Gastrocnemius medialis (tissue), 4 donors: ENCODE data around the gene PDE9A. TPM values are rescaled to one million over a fixed set of nuclear protein-coding genes. Genes with fewer than 3 reads are reported as not detected.
A peak's percentile ranks its signal among the peaks of the same experiment; 100 is the strongest.

Experiments used
- ATAC-seq, 2 donors: fragments of 150-250 bp; one replicate each; pipeline ENCODE4 v1.9.1; 2016
- DNase-seq, 2 donors: peaks; one replicate each; pipeline ENCODE4 v3.0.0-alpha.2; 2019
- H3K27ac ChIP-seq, 4 donors: fragments of 200-600 bp; sonication (generic); 1 replicate in 1 of 4; 2 replicates in 3 of 4; pipeline ENCODE4 v1.5.1; 2016 to 2018; ENCODE audit warnings: mild to moderate bottlenecking in 2 of 4, moderate library complexity in 1 of 4
- H3K27me3 ChIP-seq, 3 donors: fragments of 200-600 bp; sonication (generic) in 2 of 3; 1 replicate in 1 of 3; 2 replicates in 2 of 3; pipeline versions ENCODE4 v1.5.1 to v1.6.0; 2016 to 2019; ENCODE audit warnings: mild to moderate bottlenecking in 1 of 3, moderate library complexity in 1 of 3
- H3K36me3 ChIP-seq, 2 donors: fragments of 200-600 bp; sonication (generic) in 1 of 2; one replicate each; pipeline ENCODE4 v1.5.1; 2017 to 2018
- H3K4me1 ChIP-seq, 2 donors: fragments of 200-600 bp; sonication (generic) in 1 of 2; one replicate each; pipeline ENCODE4 v1.5.1; 2016 to 2017; ENCODE audit warnings: mild to moderate bottlenecking in 2 of 2
- H3K4me3 ChIP-seq, 4 donors: fragments of 200-600 bp; sonication (generic) in 3 of 4; 1 replicate in 1 of 4; 2 replicates in 3 of 4; pipeline ENCODE4 v1.5.1; 2016 to 2019; ENCODE audit warnings: mild to moderate bottlenecking in 2 of 4
- H3K9me3 ChIP-seq, 3 donors: fragments of 200-600 bp; sonication (generic) in 2 of 3; 1 replicate in 1 of 3; 2 replicates in 2 of 3; pipeline ENCODE4 v1.5.1; 2016 to 2019
- CTCF ChIP-seq, 5 experiments: fragments of 450-650 bp in 3 of 5; fragments of 200-600 bp in 2 of 5; sonication (generic) in 2 of 5; IDR thresholded peaks in 4 of 5; conservative IDR thresholded peaks in 1 of 5; 1 replicate in 4 of 5; 2 replicates in 1 of 5; pipeline ENCODE4 v1.5.1; 2016 to 2019; ENCODE audit warnings: antibody characterized with exemption in 5 of 5, mild to moderate bottlenecking in 3 of 5, moderate library complexity in 3 of 5
- POLR2A ChIP-seq, 2 donors: fragments of 450-650 bp; IDR thresholded peaks; one replicate each; pipeline ENCODE4 v1.6.1; 2017; ENCODE audit warnings: antibody characterized with exemption in 2 of 2, mild to moderate bottlenecking in 2 of 2, moderate library complexity in 2 of 2
- in situ Hi-C, 4 donors: fragments of 200-750 bp; cut with MboI; loops; one replicate each; pipeline versions ENCODE4 v1.15.0 to v1.8.0; 2017; ENCODE audit warnings: low sequenced_read_pairs in 4 of 4
- intact Hi-C: fragments of 100-400 bp; cut with DNase I; formaldehyde crosslinking; loops from one replicate; pipeline ENCODE4 v1.15.1; 2023; ENCODE audit warnings: low total_unique reads
- total RNA-seq, 4 donors: library from RNA; depleted of rRNA; stranded (reverse); fragments of >200 nt; gene quantifications; one replicate each; pipeline versions ENCODE4 v1.1.0 to v1.2.3, GENCODE V29; 2016

PDE9A gene
- total RNA-seq, 4 donors from 2014 or later = 1.4 to 4.5 (median 1.8) TPM

GRCh38 chr21:42654179-42654912, 925 bp downstream of the PDE9A start:
- H3K4me1 ChIP-seq = peaks cover 6 to 11% of the 10 kb centered on the region in 2 donors
- intact Hi-C loops = no loop called here

GRCh38 chr21:42654913-42655795, 1.7 kb downstream of the PDE9A start:
- in situ Hi-C loops = no loop called here
- peaks cover 27 to 41% (median 32%) of the 10 kb centered on the region in 3 donors for H3K27me3 ChIP-seq
- H3K4me1 ChIP-seq = peaks cover 6 to 11% of the 10 kb centered on the region in 2 donors
- TF ChIP-seq POLR2A (IDR thresholded peaks at IDR 0.05) (no peak), CTCF (IDR thresholded peaks at IDR 0.05 in 4 of 5, conservative IDR thresholded peaks at IDR 0.05 in 1 of 5) (no peak)
- intact Hi-C loops = no loop called here
- no peaks in the 10 kb centered on the region for H3K9me3 ChIP-seq
- H3K27ac ChIP-seq = no peak overlapping the region
- no peaks in the 10 kb centered on the region for H3K36me3 ChIP-seq
- peak overlapping the region in 3 of 4 donors; percentile 55 to 73 (median 58) for H3K4me3 ChIP-seq
- ATAC-seq = no peak
- DNase-seq = no peak

More at GRCh38 chr21:42654179-42654912, 925 bp downstream of the PDE9A start:
- ATAC-seq = no peak
- H3K4me3 ChIP-seq = peak overlapping the region; percentile 45 to 73 (median 56)
- no peaks in the 10 kb centered on the region for H3K36me3 ChIP-seq
- H3K27me3 ChIP-seq = peaks cover 27 to 41% (median 32%) of the 10 kb centered on the region in 3 donors
- in situ Hi-C loops = no loop called here
- H3K27ac ChIP-seq = peak overlapping the region in 3 of 4 donors; percentile 47 to 68 (median 48)
- TF ChIP-seq POLR2A (IDR thresholded peaks at IDR 0.05) = no peak
- TF ChIP-seq CTCF (IDR thresholded peaks at IDR 0.05 in 4 of 5, conservative IDR thresholded peaks at IDR 0.05 in 1 of 5) = no peak
- no peak for DNase-seq
- H3K9me3 ChIP-seq = no peaks in the 10 kb centered on the region

GRCh38 chr21:42655796-42656770, 2.7 kb downstream of the PDE9A start:
- Histone ChIP-seq H3K27me3 (peaks cover 27 to 41% (median 32%) of the 10 kb centered on the region in 3 donors), H3K4me3 (no peak overlapping the region), H3K4me1 (peaks cover 6 to 11% of the 10 kb centered on the region in 2 donors), H3K36me3 (no peaks in the 10 kb centered on the region), H3K9me3 (no peaks in the 10 kb centered on the region), H3K27ac (no peak overlapping the region)
- ATAC-seq (no peak), DNase-seq (no peak)
- no peak for TF ChIP-seq CTCF (IDR thresholded peaks at IDR 0.05 in 4 of 5, conservative IDR thresholded peaks at IDR 0.05 in 1 of 5)
- no peak for TF ChIP-seq POLR2A (IDR thresholded peaks at IDR 0.05)
- in situ Hi-C loops = no loop called here
- intact Hi-C loops = no loop called here

GRCh38 chr21:42656872-42657271, 3.5 kb downstream of the PDE9A start:
- in situ Hi-C loops = no loop called here
- intact Hi-C loops = no loop called here
- Histone ChIP-seq H3K9me3 (no peaks in the 10 kb centered on the region), H3K4me1 (peaks cover 6 to 11% of the 10 kb centered on the region in 2 donors), H3K36me3 (no peaks in the 10 kb centered on the region), H3K27me3 (peaks cover 27 to 41% (median 32%) of the 10 kb centered on the region in 3 donors), H3K4me3 (no peak overlapping the region), H3K27ac (no peak overlapping the region)
- TF ChIP-seq POLR2A (IDR thresholded peaks at IDR 0.05) (no peak), CTCF (IDR thresholded peaks at IDR 0.05 in 4 of 5, conservative IDR thresholded peaks at IDR 0.05 in 1 of 5) (no peak)
- ATAC-seq (no peak), DNase-seq (no peak)
